NCI-H1417 (cell line): ENCODE results near the gene DPP6.

Experiments used
- DNase-seq, 3 experiments: peaks; one replicate each; lab custom pipeline; 2025; lab: John Stamatoyannopoulos, UW

The DPP6 gene

GRCh38 chr7:154769527-154769926 lies 717.3 kb downstream of the DPP6 start:
- no peak for DNase-seq

DNA sequence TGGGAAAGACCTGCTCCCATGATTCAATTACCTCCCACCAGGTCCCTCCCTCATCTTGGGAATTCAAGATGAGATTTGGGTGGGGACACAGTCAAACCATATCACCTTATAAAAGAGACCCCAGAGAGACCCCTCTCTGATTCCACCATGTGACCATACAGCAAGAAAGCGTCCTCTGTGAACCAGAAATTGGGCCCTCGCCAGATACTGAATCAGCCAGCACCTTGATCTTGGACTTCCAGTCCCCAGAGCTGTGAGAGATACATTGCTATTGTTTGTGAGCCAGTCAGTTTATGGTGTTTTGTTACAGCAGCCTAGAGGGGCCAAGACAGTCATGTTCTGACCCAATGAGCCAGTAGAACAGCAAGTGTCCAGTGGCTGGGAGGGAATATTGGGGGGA lies 718.2 kb downstream of the DPP6 start:
- no peak for DNase-seq

DNA sequence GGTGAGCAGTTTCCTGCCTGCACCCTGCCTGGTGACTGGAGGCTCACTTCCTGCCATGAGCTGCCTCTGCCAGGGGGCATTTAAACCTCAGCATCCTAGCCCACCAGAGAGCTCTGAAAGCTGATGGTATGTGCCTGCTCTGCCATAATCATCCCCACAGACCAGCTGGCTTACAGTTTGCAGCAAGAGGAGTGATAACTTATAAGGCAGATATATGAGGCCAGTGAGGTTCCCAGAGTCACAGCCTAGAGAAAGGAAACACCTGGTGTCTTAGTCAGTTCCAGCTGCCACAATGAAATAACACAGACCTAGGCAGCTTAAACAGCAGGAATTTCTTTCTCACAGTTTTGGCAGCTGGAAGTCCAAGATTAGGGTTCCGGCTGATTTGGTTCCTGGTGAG lies 718.8 kb downstream of the DPP6 start:
- no peak for DNase-seq

DNA sequence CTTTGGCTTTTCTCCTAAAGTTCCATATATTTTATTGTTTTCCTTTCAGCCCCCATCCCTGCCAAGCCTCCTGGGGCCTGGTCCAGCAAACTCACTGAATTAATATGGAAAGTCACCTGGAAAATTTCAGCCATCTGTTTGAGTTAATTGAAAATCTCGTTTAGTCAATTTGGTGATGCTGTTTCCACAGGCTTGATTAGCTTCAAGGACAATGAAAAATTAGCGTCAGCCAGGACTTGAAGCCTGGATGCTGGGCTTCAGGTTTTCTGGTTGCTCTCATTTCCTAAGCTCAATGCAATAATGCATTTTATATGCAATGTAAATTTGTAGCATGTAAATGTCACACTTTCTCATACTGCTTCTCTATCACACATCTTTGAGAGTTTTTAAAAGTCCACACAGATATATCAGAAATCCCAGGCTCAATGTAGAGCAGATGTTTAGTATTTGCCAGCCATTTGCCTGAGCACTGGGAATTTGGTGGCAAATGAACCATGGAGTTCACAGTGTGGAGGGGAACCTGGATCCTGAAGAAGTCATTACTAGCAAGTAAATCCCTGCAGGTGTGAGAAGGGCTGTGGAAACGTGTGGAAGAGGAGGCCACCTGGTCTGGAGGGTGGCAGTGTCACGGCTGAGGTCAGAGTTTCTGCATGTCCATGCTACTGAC lies 722.2 kb downstream of the DPP6 start:
- DNase-seq = no peak

- DNase-seq = no peak
Observed at GRCh38 chr7:154775681-154776080, 723.5 kb downstream of the DPP6 start.

DNA sequence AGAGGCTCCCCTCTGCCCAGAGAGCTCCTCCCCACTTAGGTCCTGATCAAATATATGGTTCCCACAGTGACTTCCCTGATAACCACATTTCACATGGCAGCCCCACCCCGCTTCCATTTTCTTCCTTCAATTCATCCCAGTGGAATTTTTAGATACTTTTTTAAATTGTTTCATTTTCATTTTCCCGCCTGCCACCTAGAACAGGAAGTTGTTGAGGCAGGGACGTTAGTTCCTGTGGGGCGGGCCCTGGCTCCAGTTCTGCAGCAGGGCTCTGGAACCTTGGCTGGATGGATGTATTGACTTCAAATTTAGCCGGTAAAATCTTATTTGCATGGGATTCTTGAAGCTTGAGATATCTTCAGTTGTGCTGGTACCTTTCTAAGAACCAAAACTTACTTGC lies 724.2 kb downstream of the DPP6 start:
- DNase-seq = no peak

DNA sequence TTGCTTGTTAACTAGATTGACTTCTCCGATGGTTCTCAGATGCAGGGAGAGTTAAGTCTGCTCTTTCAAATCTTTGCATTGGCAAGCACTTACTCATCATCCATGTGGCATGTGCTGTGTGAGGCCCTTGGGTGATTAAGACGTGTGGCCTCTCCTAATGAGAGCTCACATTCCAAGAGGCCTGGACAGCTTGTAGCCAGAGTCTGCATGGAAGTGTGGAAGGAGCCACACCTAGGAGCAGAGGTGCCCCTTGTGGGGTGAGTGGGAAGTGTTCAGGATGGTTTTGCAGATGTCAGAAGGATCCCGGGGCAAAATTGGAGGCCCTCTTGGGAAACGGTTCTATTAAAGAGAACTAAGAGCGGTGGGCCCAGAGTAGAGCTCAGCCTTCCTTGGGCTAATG lies 724.8 kb downstream of the DPP6 start:
- DNase-seq = no peak

DNA sequence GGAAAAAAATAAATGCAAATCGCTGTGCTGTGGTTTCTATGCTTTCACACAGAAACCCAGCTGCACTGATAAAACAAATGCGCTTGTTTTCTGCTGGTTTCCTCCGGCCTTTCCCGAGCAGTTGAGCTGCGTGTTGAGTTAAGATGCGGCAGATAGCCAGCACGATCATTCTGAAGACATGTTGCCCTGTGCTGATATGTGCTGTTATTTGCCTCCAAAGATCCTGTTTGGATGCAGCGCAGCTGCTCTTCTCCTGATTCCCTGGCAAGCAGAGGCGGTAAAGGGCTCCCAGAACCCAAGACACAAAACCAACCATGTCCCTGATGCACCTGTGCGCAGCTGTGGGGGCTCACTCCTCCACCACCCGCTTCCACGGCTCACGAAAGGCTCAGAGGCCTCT lies 725.3 kb downstream of the DPP6 start:
- DNase-seq = no peak

- no peak for DNase-seq
Observed at GRCh38 chr7:154777908-154778307, 725.7 kb downstream of the DPP6 start.

- DNase-seq = no peak
Observed at GRCh38 chr7:154781369-154782303, 729.4 kb downstream of the DPP6 start.

DNA sequence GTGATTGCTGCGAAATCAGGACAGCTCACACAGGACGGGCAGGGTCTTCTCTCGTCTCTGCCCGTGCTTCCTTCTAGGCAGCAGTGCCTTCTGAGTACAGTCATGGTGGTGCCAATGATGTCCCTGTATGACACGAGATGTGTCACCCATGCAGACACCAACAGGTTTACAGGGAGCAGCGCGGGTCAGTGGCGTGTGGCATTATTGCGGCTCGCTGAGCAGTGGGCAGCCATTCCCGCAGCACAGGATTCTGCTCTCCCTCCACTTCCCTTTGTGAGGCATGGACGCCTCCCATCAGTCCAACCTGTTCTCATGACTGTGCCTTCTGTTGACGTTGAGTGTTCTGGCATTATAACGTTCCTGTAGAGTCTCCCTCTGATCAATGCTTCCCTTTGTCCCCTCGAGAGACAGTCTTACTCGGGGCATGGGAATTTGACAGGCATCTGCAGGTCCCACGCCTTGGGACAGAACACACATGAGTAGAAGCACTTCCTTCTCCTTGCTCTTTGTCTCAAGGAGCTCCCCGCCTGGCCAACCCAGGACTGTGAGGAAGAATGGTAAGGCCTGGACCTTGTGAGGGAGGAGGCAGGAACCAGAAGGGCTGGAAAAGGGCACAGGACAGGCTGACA lies 731.2 kb downstream of the DPP6 start:
- DNase-seq = no peak

GRCh38 chr7:154785898-154786297 lies 733.7 kb downstream of the DPP6 start:
- DNase-seq = no peak

GRCh38 chr7:154789404-154789803 lies 737.2 kb downstream of the DPP6 start:
- DNase-seq = peak; percentile 7 to 50 (median 34)

DNA sequence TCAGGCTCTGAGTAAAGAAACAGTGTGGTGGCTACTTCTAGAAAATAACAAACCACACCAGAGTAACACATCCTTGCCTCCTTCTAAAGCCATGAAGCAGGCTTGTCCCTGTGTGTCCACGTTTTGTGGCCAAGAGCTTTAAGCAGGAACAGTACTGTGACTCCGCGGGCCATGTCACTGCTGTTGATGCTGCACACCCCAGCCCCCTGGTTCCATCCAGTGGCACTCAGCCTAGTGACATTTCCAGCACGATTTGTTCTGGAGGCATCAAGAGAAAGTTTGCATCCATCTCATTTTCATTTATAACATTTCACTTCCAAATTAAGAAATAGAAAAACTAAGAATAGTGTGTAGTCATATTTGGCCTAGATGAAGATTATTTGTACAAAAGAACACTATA lies 739.4 kb downstream of the DPP6 start:
- no peak for DNase-seq

- DNase-seq = no peak
Observed at GRCh38 chr7:154792436-154793055, 740.3 kb downstream of the DPP6 start.

- DNase-seq = peak in 1 of 3 experiments; percentile 11
Observed at GRCh38 chr7:154794147-154794780, 742.1 kb downstream of the DPP6 start.

DNA sequence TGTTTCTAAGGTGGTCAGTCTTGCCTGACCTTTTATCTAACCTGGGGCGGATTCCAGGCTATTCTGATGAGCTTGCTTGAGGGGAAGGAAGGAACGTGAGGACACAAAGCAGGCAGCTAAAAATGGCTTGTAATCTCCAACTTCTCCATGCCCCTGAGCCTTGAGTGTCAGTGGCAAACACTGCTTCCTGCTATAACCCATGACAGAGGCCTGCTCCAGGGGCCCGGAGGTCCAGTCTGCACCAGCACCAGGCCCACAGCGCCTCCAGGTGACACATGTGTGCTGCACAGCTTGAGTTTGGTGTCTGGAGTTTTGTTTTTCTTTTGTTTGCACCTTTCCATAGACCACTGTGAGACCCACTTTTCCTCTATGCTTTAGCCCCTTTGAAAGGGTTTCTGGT lies 742.8 kb downstream of the DPP6 start:
- DNase-seq = no peak

DNA sequence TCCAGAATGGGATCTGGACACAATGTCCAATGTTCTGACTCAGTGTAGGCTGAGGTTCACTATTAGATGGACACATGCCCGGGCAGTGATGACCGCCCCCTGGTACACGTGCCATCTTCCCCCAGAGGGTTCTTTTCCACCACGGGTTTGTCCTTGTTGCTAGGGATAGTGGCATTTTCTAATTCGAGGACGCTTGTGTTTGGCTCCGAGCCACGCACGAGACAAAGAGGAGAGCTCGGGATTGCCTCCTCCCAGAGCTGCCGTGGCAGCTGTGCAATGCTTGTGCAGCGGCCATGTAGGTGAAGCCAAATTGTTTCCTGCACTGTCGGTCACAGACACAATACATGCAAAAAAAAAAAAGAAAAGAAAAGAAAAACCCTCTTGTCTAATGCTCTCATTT lies 743.2 kb downstream of the DPP6 start:
- DNase-seq = peak in 1 of 3 experiments; percentile 37

DNA sequence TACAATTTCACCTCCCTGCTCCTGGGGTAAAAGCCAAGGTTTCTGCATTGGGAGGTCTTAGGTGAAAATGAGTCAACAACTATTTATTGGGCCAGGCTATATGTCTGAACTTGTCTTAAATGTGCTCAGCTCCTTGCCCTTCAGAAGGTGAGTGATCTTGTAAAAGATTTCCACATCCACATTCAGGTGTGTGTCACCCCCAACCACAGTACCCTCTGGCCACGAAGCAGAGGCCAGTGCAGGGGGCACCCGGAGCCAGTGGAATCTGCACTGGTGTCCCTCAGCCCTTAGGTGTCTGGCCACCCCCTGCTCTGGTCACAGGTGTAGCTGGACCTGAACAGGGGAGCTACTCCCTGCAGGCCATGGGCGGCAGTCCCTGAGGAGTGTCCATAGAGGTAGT lies 752.3 kb downstream of the DPP6 start:
- DNase-seq = no peak

DNA sequence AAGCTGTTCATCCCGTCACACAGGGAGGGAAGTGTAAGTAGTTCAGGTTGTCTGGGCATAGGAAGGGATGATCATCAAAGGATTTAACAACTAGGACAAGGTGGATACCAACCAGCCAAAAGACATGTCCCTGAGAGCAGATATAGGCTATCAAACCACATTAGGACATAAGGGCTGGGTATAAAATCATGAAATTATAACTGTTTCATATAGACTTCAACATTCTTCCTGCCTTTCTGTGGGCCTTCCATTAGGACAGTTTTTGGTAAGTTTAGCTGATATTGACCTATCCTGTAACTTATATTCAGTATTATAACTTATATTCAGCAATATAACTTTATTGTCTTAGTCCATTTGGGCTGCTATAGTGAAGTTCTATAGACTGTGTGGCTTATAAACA lies 759.8 kb downstream of the DPP6 start:
- DNase-seq = no peak

DNA sequence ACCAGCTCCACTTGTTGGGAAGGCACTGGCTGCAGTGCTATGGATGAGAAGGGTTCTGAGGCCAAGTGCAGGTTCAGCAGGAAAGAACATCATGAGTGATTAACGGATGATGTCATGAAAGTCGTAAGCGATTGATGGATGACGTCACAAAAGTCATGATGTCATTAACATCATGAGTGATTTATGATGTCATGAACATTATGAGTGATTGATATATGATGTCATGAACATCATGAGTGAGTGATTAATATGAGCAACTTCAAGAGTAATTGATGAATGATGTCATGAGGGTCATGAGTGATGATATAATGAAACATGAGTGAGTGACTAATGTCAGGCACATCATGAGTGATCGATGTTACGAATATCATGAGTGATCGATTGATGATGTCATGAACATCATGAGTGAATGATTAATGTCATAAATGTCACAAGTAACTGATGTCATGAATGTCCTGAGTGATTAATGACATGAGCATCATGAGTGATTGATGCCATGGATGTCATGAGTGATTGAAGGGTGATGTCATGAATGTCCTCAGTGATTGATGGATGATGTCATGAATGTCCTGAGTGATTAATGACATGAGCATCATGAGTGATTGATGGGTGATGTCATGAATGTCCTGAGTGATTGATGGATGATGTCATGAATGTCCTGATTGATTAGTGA lies 765.2 kb downstream of the DPP6 start:
- DNase-seq = no peak
